Gastrocnemius medialis (tissue), 4 donors: ENCODE measurements around the gene GCK.

Experiments
- CTCF ChIP-seq, 5 experiments: fragments of 450-650 bp in 3 of 5; fragments of 200-600 bp in 2 of 5; sonication (generic) in 2 of 5; IDR thresholded peaks in 4 of 5; conservative IDR thresholded peaks in 1 of 5; 1 replicate in 4 of 5; 2 replicates in 1 of 5; pipeline ENCODE4 v1.5.1; 2016 to 2019; ENCODE audit warnings: antibody characterized with exemption in 5 of 5, mild to moderate bottlenecking in 3 of 5, moderate library complexity in 3 of 5
- POLR2A ChIP-seq, 2 donors: fragments of 450-650 bp; IDR thresholded peaks; one replicate each; pipeline ENCODE4 v1.6.1; 2017; ENCODE audit warnings: antibody characterized with exemption in 2 of 2, mild to moderate bottlenecking in 2 of 2, moderate library complexity in 2 of 2

GRCh38 chr7:44163591-44163990 is 25.6 kb downstream of the GCK start:
- TF ChIP-seq CTCF (IDR thresholded peaks at IDR 0.05 in 4 of 5, conservative IDR thresholded peaks at IDR 0.05 in 1 of 5) (no peak), POLR2A (IDR thresholded peaks at IDR 0.05) (no peak)
